HG03439 (cell line): ENCODE measurements around the gene VPS37C.

Experiments used
- ATAC-seq: cut with Tn5 transposase; IDR thresholded peaks from one replicate; pipeline ENCODE4 v1.9.1; 2021; ENCODE audit warnings: mild to moderate bottlenecking, moderate library complexity; ENCODE audit not compliant: unreplicated experiment

VPS37C gene

DNA sequence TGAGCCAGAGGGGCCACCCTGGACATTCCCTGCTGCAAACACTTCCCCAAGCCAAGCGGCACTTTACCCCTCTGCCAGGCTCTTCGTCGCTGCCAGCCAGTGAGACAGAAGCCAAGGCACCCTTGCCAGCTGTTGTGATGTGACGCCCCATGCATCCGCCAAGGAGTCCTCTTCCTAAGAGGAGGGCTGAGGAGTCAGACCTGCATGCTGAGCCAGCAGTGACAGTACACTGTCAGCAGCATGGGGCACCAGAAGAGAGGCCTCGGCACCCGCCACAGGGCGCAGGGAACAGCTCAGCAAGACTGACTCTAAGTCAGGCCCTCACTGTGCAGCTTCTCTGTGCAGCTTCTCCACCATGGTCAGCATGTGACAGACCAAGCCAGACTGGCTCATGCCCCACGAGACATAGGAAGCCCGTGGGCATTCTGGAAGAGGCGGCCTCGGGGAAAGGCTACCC is 26.4 kb downstream of the VPS37C start:
- no peak for ATAC-seq

DNA sequence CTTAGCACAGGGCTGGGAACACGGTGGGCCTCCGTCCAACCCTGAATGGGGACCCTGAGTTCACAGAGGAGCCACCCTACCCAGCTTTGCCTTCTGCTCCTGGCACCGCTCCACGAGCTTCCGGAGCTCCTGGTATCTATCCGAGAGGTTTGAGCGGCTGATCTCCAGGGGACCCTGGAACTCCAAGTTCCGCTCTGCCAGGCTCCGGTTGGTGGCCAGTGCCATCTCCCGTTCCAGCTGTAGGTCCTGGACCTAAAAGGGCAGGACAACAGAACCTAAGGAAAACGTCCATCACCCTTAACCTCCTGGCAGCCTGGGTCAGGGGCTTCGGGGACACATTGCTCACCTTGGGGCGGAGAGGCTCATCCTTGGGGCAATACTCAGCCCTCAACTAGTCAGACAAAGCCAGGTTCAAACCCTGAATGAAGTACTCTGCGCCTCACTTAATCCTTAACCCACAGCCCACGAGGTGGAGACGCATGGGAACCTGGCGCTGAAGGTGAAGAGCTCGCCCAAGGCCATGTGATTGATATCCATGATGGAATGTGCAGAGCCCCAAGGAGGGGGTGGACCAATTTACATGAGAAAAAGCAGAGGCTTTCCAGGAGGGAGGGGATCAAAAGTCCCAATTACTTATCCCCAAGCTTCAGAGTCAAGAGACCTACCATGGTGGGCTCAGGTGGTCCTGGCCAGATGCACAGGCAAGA is 27.1 kb downstream of the VPS37C start:
- ATAC-seq, result no peak

- ATAC-seq, result no peak
Observed at GRCh38 chr11:61133145-61133544, 28.1 kb downstream of the VPS37C start.

DNA sequence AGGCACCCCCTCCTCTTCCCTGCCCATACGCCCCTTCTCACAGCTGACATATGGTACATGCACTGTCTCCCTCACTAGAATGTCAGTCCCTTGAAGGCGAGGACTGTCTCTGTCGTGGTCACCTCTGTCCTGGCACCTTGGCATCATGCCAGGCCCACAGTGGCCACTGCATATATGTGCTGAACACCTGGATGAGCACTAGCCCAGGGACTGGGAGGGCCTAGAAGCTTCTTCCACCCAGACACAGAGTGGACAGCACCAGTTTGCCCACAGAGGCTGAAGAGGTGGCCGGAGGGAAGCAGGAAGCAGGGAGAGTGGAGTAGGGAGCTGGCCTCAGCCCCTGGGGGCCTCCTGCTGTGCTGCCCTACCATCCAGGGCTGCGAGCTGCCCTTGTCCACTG is 28.6 kb downstream of the VPS37C start:
- ATAC-seq, result no peak

GRCh38 chr11:61131998-61132555 is 29.1 kb downstream of the VPS37C start:
- no peak for ATAC-seq

DNA sequence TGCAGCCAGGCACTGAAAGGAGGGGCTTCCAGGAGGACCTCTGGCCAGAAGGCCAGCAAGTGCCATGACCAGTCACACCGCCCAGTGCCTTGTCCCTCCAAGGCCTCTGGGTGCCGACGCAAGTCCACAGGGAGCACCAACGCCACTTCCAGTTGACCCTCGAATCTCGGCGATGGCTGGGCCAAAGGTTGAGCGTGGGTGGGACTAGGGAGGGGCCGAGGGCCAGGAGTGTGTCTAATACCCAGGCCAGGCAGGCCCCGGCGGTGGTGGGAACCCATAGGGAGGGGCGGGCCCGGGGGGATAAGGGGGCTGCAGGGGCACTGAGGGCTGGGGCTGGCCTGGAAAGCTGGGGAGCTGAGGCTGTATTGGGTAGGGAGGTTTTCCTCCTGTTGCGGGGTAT is 29.6 kb downstream of the VPS37C start:
- no peak for ATAC-seq

GRCh38 chr11:61131186-61131585 is 30.0 kb downstream of the VPS37C start:
- no peak for ATAC-seq

DNA sequence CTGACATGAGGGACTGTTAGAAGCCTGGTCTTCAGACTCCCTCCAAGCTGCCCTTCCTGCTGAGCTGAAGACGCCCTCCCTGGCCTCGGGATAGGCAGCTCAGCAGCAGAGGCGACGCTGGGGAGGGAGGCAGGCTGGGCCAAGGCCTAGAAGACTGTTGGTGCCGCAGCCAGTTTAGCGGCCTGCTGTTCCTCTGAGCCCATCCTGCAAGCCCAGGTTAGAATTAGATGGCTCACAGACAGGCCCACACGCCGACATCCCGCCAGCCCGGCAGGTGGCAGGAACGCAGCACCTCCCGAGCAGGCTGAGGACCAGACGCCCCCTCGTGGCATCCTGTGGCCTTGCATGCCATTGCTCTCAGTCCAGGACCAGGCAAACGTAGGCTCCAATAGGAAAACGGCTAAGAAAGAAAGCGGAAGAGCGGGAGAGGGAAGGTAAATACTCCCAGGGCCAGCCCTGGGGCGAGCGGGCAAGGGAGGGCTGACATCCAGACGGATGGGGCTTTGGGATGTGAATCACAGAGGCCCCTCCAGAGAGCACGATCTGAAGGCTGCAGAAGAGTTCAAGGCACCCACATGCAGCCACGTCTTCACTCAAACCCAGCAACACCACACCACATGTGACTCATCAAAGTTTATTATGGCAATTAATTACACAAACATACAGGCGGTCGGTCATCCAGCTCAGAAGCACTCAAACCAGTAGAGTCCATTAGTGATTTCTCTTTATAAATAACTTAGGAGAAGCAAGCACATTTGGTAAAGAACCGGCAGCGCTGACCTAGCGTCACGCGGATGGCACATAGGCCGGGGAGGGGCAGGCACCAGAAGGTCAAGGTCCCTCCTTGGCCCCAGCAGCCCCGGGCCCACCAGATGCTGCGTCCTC is 31.3 kb downstream of the VPS37C start:
- peak; percentile 87 for ATAC-seq

DNA sequence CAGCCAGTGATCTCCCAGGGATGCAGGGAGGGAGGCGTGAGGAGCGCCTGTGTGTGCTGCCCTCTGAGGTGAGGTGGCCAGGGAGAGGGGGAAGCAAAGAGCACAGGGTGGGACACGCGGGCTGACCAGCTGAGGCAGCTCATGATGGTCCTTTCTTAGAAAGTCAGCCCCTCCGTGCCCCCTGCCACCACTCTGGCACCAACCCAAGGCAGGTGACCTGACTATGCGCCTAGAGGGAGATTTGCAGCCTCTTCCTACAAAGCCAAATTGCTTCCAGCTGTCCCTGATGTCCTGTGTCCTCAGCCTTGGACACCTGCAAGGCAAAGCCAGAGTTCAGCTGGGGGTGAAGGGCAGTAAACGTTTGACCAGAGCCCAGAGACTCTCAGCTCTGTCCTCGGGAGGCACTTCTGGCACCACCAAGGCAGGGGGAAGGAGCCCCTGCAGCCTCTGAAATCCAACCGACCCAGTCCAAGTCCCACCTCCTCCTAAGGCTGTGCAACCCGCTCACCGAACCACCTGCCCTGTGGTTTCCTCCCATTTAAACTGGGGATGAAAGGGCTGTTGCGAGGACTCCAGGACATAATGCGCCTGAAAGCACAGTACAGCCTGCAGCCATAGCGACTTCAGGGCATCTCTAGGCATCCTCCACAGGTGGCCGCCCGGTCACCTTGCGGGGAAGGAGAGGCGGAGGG is 32.1 kb downstream of the VPS37C start:
- ATAC-seq, result no peak

- ATAC-seq, result no peak
Observed at GRCh38 chr11:61127991-61128390, 33.2 kb downstream of the VPS37C start.

DNA sequence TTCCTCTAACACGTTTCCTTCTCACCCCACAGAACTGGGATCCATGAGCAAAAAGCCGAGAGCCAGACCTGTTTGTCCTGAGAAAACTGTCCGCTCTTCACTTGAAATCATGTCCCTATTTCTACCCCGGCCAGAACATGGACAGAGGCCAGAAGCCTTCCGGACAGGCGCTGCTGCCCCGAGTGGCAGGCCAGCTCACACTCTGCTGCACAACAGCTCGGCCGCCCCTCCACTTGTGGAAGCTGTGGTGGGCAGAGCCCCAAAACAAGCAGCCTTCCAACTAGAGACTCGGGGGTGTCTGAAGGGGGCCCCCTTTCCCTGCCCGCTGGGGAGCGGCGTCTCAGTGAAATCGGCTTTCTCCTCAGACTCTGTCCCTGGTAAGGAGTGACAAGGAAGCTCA is 35.0 kb downstream of the VPS37C start:
- no peak for ATAC-seq

- ATAC-seq, result no peak
Observed at GRCh38 chr11:61125310-61125684, 35.9 kb downstream of the VPS37C start.

DNA sequence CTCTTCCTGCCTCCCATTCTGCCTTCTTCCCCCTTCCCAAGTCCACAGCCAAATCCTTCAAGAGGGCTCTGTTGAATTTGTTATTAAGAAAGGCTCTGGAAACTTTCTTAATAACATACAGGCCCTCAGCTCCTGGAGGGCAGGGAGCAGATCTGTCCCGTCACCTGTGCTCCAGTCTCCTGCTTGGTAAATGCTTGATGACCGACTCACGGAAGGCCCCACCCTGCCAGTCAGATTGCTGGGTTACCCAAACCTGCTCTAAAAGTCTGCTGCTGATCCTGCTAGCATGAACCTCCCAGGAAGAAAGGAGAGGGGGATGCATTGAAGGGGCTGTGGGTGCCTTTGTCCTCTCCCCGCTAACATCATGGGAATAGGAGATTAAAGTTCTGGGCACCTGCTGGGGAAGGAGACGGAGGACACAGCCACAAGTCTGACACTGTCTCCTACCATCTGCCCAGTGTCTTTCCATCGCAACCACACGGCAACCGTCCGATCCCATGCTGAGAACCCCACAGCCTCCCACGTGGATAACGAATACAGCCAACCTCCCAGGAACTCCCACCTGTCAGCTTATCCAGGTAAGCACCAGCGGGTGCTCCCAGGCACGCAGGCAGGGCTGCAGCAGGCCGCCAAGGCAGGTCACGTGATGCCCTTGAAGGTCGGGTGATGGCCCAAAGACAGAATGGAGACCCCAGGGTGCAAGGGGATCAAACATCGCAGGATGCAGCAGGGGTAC is 36.5 kb downstream of the VPS37C start:
- ATAC-seq, result no peak

DNA sequence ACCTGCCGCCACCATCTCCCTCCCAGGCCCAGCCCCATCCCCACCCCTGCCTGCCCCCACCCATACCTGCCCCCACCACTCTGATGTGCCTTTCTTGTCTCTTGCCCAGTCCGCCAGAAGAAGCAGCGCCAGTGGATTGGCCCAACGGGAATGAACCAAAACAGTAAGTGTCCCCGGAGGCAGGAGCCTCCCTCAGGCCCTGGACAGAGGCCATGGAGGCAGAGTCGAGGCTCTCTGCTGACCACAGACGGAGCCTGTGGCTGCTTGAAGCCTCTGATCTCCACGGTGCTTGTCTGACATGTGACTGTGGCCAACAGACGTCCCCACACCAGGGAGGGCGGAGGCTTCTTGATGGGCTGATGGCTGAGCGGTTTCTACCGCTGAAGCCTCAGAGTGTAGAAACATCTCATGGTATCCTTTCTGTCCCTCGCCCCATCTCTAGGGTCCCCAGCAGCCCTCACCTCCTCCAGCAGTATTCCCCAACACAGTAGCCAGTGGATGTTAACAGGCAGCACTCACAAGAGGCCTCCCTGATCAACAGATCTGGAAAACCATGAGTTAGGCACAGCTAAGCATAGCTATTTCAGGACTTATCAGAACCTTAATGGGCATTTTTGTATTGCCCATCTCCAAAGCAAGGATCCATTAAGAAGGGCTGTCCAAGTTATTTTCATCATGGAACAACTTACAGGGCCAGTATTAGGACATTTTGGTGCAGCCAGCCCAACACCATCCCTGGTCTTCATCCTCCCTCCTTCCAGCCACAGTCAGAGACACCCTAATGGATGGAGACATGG is 37.3 kb downstream of the VPS37C start:
- no peak for ATAC-seq

- ATAC-seq, result no peak
Observed at GRCh38 chr11:61122761-61123160, 38.5 kb downstream of the VPS37C start.

DNA sequence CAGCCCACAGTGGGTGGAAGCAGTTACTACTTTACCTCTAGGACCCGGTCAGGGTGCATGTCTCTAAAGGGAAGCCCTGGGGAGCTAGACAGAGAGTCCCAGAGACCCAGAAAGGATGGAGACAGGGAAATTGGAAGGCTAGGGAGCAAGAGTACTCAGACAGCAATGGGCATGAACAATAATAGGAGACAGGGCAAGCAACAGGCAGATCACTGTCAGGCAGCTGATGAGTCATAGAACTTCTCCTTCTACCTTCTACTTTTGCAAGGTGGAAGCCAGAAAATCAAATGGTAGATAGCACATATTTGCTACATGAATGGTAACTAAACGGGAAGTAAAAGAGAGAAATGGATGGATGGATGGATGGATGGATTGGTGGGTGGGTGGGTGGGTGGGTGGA is 39.3 kb downstream of the VPS37C start:
- no peak for ATAC-seq

DNA sequence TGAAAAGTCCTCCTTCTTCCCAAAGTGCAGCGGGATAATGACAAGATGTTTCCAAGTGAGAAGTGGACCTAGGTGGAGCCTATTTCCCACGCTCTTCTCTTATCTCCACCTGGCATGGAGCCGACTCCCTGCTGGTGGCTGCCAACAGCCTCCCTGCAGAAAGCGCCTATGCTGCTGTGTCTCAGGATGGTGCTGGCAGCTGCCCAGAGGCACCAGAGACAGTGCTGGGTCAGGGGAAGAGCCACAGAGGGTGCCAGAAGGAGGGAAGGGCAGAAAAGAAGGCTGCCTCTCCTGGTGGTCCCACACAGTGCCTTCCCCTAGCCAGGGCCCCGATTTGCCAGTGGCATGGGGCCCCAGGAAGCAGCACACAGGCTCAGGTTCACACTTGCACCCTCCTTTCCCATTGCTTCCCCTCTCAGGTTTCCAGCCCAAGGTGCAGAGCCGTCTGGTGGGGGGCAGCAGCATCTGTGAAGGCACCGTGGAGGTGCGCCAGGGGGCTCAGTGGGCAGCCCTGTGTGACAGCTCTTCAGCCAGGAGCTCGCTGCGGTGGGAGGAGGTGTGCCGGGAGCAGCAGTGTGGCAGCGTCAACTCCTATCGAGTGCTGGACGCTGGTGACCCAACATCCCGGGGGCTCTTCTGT is 39.9 kb downstream of the VPS37C start:
- no peak for ATAC-seq

DNA sequence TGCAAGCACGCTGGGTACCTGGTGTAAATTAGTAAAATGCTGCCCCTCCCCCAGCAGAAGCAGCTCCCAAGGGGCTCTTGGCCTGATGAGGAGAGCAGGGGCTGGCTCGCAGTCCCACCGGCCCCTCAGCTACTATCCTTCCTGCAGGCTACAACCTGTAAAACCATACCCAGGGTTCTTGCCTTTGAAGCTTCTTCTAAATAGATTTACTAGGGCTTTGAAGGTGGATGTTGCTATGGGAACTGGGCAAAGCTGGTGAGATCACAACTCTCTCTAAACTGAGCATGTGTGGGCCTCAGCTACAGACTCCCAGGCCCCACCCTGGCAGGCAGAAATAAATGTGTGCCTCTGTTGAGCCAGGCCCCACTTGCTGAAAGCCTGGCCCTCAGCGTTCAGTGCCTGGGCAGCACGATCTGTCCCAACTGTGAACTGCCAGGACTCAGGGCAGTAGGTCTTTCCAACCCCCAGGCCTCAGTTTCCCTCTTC is 40.5 kb downstream of the VPS37C start:
- ATAC-seq, result no peak

GRCh38 chr11:61120099-61120705 is 41.0 kb downstream of the VPS37C start:
- ATAC-seq, result no peak
